ENCODE data around the gene SLC38A8. TPM values are rescaled to one million over a fixed set of nuclear protein-coding genes. Genes with fewer than 3 reads are reported as not detected.

The SLC38A8 gene
- total RNA-seq, 4 donors from 2014 or later = not detected

DNA sequence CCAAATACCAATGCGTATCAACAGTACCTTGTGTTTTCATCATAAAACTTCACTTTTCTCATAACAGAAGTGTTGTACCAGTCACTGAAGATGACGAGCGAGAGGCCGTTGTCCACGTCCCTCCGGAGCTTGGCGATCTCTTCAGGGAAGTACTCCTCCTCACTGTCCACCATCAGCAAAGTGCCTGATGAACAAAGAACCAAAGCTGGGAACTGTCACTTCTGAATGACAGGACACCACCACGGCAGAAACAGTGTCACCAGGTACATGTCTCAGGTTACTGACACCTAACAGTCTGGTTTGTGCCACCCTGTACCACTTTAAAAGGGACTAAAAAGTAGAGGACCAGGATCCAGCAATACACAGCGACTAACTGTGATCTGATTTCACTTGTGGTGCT lies 25.0 kb upstream of the SLC38A8 start:
- Histone ChIP-seq H3K4me1 (no peaks in the 10 kb centered on the region), H3K27me3 (no peaks in the 10 kb centered on the region), H3K9me3 (no peaks in the 10 kb centered on the region), H3K36me3 (peaks cover 62 to 73% of the 10 kb centered on the region in 2 donors), H3K4me3 (replicated peaks in 1 of 3) (no peak overlapping the region), H3K27ac (no peak overlapping the region)
- 92 to 94% methylated on average over 9 of the region's 9 CpGs for WGBS, 2 donors
- no peak for DNase-seq
- TF ChIP-seq POLR2A (IDR thresholded peaks at IDR 0.05) = no peak
- TF ChIP-seq, protein P1, sequence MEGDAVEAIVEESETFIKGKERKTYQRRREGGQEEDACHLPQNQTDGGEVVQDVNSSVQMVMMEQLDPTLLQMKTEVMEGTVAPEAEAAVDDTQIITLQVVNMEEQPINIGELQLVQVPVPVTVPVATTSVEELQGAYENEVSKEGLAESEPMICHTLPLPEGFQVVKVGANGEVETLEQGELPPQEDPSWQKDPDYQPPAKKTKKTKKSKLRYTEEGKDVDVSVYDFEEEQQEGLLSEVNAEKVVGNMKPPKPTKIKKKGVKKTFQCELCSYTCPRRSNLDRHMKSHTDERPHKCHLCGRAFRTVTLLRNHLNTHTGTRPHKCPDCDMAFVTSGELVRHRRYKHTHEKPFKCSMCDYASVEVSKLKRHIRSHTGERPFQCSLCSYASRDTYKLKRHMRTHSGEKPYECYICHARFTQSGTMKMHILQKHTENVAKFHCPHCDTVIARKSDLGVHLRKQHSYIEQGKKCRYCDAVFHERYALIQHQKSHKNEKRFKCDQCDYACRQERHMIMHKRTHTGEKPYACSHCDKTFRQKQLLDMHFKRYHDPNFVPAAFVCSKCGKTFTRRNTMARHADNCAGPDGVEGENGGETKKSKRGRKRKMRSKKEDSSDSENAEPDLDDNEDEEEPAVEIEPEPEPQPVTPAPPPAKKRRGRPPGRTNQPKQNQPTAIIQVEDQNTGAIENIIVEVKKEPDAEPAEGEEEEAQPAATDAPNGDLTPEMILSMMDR (IDR thresholded peaks at IDR 0.05) = no peak
- intact Hi-C loops (cut with DNase I) = no loop called here

DNA sequence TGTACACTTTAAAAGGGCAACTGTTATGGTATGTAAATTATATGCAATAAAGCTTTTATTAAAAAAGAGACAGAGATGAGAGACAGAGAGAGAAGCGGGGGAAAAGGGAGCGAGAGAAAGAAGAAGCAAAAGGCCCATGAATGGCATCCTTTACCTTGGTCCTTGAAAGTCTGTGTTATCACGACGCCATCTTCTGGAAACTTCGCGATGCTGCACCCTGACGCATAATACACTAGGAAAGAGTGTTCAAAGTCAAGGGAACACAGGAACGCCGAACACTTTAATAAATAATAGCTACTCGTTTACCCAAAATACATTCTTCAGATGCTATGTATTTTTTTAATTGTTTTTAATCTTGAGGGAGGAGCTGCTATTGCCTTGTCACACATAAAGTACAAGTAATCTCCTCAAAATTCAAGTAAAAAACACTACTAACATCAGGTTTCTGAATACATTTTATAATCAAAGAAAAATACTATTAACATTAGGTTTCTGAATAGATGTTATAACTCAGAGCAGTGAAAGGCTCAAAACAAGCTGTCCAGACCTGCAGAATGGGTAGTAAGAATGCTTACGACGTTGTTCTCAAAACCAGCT lies 23.0 kb upstream of the SLC38A8 start:
- 49 to 52% methylated on average over 12 of the region's 12 CpGs for WGBS, 2 donors
- no peak overlapping the region for H3K4me3 ChIP-seq (replicated peaks in 1 of 3)
- H3K9me3 ChIP-seq = no peaks in the 10 kb centered on the region
- peaks cover 68 to 78% of the 10 kb centered on the region in 2 donors for H3K36me3 ChIP-seq
- no peak overlapping the region for H3K27ac ChIP-seq
- no peak for TF ChIP-seq POLR2A (IDR thresholded peaks at IDR 0.05)
- TF ChIP-seq, protein P1 (IDR thresholded peaks at IDR 0.05) = peak in 4 of 6 experiments; percentile 18 to 53 (median 48)
- intact Hi-C loops (cut with DNase I) = no loop called here
- DNase-seq = peak; percentile 41 to 43
- H3K4me1 ChIP-seq = no peaks in the 10 kb centered on the region
- no peaks in the 10 kb centered on the region for H3K27me3 ChIP-seq

- intact Hi-C loops (cut with DNase I) = loop anchor here (5.0 kb wide), 1 partner anchor 97 kb away; the partner anchor contains the start of gene NECAB2
- Histone ChIP-seq H3K9me3 (no peaks in the 10 kb centered on the region), H3K4me1 (no peaks in the 10 kb centered on the region)
These were observed 21.4 kb upstream of the SLC38A8 start for GRCh38 chr16:84063980-84064379.

GRCh38 chr16:84062734-84063640 lies 20.4 kb upstream of the SLC38A8 start:
- TF ChIP-seq POLR2A (IDR thresholded peaks at IDR 0.05) = no peak
- TF ChIP-seq, protein P1 (IDR thresholded peaks at IDR 0.05) = peak; percentile 58 to 82 (median 67)
- Histone ChIP-seq H3K27ac (no peak overlapping the region), H3K4me3 (replicated peaks in 1 of 3) (no peak overlapping the region), H3K4me1 (no peaks in the 10 kb centered on the region), H3K27me3 (no peaks in the 10 kb centered on the region), H3K9me3 (no peaks in the 10 kb centered on the region), H3K36me3 (peaks cover 66 to 78% of the 10 kb centered on the region in 2 donors)
- WGBS, 2 donors = 54 to 60% methylated on average over 25 of the region's 25 CpGs
- intact Hi-C loops (cut with DNase I) = loop anchor here (5.0 kb wide), 1 partner anchor 96 kb away; the partner anchor contains the start of gene NECAB2
- DNase-seq = peak; percentile 63 to 73

More at GRCh38 chr16:84063980-84064379, 21.4 kb upstream of the SLC38A8 start:
- no peak for DNase-seq
- TF ChIP-seq, protein P1 (IDR thresholded peaks at IDR 0.05) = no peak
- no peak for TF ChIP-seq POLR2A (IDR thresholded peaks at IDR 0.05)
- Histone ChIP-seq H3K36me3 (peaks cover 66 to 78% of the 10 kb centered on the region in 2 donors), H3K4me3 (replicated peaks in 1 of 3) (no peak overlapping the region), H3K27me3 (no peaks in the 10 kb centered on the region), H3K27ac (no peak overlapping the region)
- WGBS, 2 donors = 92 to 95% methylated on average over 4 of the region's 4 CpGs

All from thyroid gland (tissue), 4 donors.